Measurements from ENCODE around the gene WDR36.

DNA sequence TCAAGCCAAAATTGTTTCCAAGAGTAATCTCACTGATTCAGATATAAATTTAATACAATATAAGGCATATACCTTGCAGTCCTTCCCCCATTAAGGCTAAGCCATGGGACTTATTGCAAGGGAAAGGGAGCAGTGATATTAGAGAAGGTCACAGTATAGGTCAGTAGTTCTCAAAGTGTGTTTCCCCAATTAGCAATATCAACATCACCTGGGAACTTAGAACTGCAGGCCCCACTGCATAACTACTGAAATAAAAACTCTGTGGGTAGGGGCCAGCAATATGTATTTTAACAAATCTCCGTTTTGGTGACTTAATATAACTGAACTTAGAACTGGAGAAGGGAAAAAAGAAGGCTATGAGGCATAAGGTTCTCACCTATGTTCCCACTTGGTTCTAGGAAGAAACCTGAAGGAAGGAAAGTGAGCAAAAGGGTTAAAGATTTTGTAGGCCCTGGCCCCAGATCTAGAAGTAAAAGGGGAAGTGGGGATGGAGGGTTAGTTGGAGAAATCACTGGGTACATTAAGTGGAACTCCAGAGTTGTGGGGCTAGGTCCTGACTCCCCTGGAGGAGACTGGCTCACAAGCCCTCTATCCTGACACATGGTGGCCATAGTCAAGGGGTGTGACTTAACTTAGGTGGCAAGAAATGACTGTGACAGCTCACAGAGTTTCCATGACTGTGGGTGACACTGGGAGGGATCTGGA, 40.7 kb downstream of the WDR36 start:
- TF ChIP-seq, protein P1, sequence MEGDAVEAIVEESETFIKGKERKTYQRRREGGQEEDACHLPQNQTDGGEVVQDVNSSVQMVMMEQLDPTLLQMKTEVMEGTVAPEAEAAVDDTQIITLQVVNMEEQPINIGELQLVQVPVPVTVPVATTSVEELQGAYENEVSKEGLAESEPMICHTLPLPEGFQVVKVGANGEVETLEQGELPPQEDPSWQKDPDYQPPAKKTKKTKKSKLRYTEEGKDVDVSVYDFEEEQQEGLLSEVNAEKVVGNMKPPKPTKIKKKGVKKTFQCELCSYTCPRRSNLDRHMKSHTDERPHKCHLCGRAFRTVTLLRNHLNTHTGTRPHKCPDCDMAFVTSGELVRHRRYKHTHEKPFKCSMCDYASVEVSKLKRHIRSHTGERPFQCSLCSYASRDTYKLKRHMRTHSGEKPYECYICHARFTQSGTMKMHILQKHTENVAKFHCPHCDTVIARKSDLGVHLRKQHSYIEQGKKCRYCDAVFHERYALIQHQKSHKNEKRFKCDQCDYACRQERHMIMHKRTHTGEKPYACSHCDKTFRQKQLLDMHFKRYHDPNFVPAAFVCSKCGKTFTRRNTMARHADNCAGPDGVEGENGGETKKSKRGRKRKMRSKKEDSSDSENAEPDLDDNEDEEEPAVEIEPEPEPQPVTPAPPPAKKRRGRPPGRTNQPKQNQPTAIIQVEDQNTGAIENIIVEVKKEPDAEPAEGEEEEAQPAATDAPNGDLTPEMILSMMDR (IDR thresholded peaks at IDR 0.05): no peak
- TF ChIP-seq EP300 (IDR thresholded peaks at IDR 0.05) (no peak), POLR2AphosphoS5 (IDR thresholded peaks at IDR 0.05) (no peak)

All from gastroesophageal sphincter (tissue), 3 donors.